ENCODE results near the gene USP20. TPM values are rescaled to one million over a fixed set of nuclear protein-coding genes. Genes with fewer than 3 reads are reported as not detected.

USP20 gene
- total RNA-seq, 1 experiment from 2014 or later, result 22.1 TPM

GRCh38 chr9:129873563-129874190, 38.4 kb downstream of the USP20 start:
- Histone ChIP-seq H3K4me2 (no peak overlapping the region), H3K4me1 (replicated peaks; ENCODE audit: insufficient read depth) (no peaks in the 10 kb centered on the region), H3K9me2 (ENCODE audit: insufficient read depth) (no peaks in the 10 kb centered on the region), H4K20me1 (ENCODE audit: insufficient read depth) (no peaks in the 10 kb centered on the region), H3K79me2 (ENCODE audit: low read depth) (no peaks in the 10 kb centered on the region), H3F3A (ENCODE audit: insufficient read depth, low read depth) (no peaks in the 10 kb centered on the region), H3K4me3 (no peak overlapping the region), H3K36me3 (ENCODE audit: low read depth) (no peaks in the 10 kb centered on the region), H2AFZ (no peak overlapping the region), H3K9me3 (ENCODE audit: insufficient read depth, low read depth) (no peaks in the 10 kb centered on the region), H3K27me3 (ENCODE audit: insufficient read depth, low read depth) (no peaks in the 10 kb centered on the region), H3K27ac (no peak overlapping the region)
- no peak for DNase-seq
- TF ChIP-seq EZH2 (IDR thresholded peaks at IDR 0.05; ENCODE audit: low read depth) (no peak), CTCF (conservative IDR thresholded peaks at IDR 0.05) (no peak)
- intact Hi-C loops (cut with micrococcal nuclease; ENCODE audit: unreplicated experiment), result no loop called here
- BruUV-seq (replicated peaks), result no TSS peak
- ChIA-PET CTCF (no interaction called here), POLR2A (ENCODE audit: unreplicated experiment) (no interaction called here)

GRCh38 chr9:129874261-129875101, 39.2 kb downstream of the USP20 start:
- TF ChIP-seq EZH2 (IDR thresholded peaks at IDR 0.05; ENCODE audit: low read depth), result no peak
- no peak for TF ChIP-seq CTCF (conservative IDR thresholded peaks at IDR 0.05)
- intact Hi-C loops (cut with micrococcal nuclease; ENCODE audit: unreplicated experiment), result no loop called here
- H3K27me3 ChIP-seq (ENCODE audit: insufficient read depth, low read depth), result no peaks in the 10 kb centered on the region
- H3K9me3 ChIP-seq (ENCODE audit: insufficient read depth, low read depth), result no peaks in the 10 kb centered on the region
- H3K9me2 ChIP-seq (ENCODE audit: insufficient read depth), result no peaks in the 10 kb centered on the region
- no peak overlapping the region for H3K4me2 ChIP-seq
- H3K4me1 ChIP-seq (replicated peaks; ENCODE audit: insufficient read depth), result no peaks in the 10 kb centered on the region
- no peaks in the 10 kb centered on the region for H4K20me1 ChIP-seq (ENCODE audit: insufficient read depth)
- no peak for DNase-seq
- no peak overlapping the region for H3K27ac ChIP-seq
- BruUV-seq (replicated peaks), result no TSS peak
- no peak overlapping the region for H2AFZ ChIP-seq
- ChIA-PET POLR2A (ENCODE audit: unreplicated experiment) (no interaction called here), CTCF (no interaction called here)
- H3K36me3 ChIP-seq (ENCODE audit: low read depth), result no peaks in the 10 kb centered on the region
- no peak overlapping the region for H3K4me3 ChIP-seq
- no peaks in the 10 kb centered on the region for H3F3A ChIP-seq (ENCODE audit: insufficient read depth, low read depth)
- H3K79me2 ChIP-seq (ENCODE audit: low read depth), result no peaks in the 10 kb centered on the region

GRCh38 chr9:129875181-129875611, 39.9 kb downstream of the USP20 start:
- Histone ChIP-seq H4K20me1 (ENCODE audit: insufficient read depth) (no peaks in the 10 kb centered on the region), H3K4me2 (no peak overlapping the region), H2AFZ (no peak overlapping the region), H3K27me3 (ENCODE audit: insufficient read depth, low read depth) (no peaks in the 10 kb centered on the region), H3K79me2 (ENCODE audit: low read depth) (no peaks in the 10 kb centered on the region), H3K36me3 (ENCODE audit: low read depth) (no peaks in the 10 kb centered on the region), H3F3A (ENCODE audit: insufficient read depth, low read depth) (no peaks in the 10 kb centered on the region), H3K4me3 (no peak overlapping the region), H3K4me1 (replicated peaks; ENCODE audit: insufficient read depth) (no peaks in the 10 kb centered on the region), H3K27ac (no peak overlapping the region), H3K9me3 (ENCODE audit: insufficient read depth, low read depth) (no peaks in the 10 kb centered on the region), H3K9me2 (ENCODE audit: insufficient read depth) (no peaks in the 10 kb centered on the region)
- TF ChIP-seq EZH2 (IDR thresholded peaks at IDR 0.05; ENCODE audit: low read depth), result no peak
- TF ChIP-seq CTCF (conservative IDR thresholded peaks at IDR 0.05), result no peak
- CTCF ChIA-PET, result no interaction called here
- POLR2A ChIA-PET (ENCODE audit: unreplicated experiment), result no interaction called here
- intact Hi-C loops (cut with micrococcal nuclease; ENCODE audit: unreplicated experiment), result no loop called here
- DNase-seq, result no peak
- BruUV-seq (replicated peaks), result no TSS peak

Measured in PC-9 (cell line).